ENCODE measurements around the gene CDCP1.

The CDCP1 gene

DNA sequence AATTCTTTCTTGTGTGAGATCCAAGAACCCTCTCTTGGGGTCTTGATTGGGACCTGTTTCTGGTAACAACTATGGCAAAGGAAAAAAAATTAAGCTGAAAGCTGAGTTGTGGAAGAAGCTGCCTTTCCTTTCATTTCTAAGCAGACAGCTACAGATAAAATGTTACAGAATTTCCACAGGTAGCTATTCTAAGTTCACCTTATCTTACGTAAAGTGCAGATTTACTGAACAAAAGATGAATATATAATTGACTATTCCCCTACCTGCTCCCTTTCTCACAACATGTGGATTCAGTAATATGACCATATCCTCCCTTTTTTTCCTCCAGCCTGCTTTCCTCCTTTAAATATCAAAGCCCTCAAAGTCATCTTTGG lies 83.5 kb downstream of the CDCP1 start:
- in situ Hi-C loops (cut with MboI; ENCODE audit: low sequenced_read_pairs, unreplicated experiment) = no loop called here
- TF ChIP-seq, protein P1, sequence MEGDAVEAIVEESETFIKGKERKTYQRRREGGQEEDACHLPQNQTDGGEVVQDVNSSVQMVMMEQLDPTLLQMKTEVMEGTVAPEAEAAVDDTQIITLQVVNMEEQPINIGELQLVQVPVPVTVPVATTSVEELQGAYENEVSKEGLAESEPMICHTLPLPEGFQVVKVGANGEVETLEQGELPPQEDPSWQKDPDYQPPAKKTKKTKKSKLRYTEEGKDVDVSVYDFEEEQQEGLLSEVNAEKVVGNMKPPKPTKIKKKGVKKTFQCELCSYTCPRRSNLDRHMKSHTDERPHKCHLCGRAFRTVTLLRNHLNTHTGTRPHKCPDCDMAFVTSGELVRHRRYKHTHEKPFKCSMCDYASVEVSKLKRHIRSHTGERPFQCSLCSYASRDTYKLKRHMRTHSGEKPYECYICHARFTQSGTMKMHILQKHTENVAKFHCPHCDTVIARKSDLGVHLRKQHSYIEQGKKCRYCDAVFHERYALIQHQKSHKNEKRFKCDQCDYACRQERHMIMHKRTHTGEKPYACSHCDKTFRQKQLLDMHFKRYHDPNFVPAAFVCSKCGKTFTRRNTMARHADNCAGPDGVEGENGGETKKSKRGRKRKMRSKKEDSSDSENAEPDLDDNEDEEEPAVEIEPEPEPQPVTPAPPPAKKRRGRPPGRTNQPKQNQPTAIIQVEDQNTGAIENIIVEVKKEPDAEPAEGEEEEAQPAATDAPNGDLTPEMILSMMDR (IDR thresholded peaks at IDR 0.05; ENCODE audit: borderline replicate concordance, control extremely low read depth, extremely low read depth, insufficient read depth, missing control alignments) = no peak
- DNase-seq (ENCODE audit: low spot score) = no peak

DNA sequence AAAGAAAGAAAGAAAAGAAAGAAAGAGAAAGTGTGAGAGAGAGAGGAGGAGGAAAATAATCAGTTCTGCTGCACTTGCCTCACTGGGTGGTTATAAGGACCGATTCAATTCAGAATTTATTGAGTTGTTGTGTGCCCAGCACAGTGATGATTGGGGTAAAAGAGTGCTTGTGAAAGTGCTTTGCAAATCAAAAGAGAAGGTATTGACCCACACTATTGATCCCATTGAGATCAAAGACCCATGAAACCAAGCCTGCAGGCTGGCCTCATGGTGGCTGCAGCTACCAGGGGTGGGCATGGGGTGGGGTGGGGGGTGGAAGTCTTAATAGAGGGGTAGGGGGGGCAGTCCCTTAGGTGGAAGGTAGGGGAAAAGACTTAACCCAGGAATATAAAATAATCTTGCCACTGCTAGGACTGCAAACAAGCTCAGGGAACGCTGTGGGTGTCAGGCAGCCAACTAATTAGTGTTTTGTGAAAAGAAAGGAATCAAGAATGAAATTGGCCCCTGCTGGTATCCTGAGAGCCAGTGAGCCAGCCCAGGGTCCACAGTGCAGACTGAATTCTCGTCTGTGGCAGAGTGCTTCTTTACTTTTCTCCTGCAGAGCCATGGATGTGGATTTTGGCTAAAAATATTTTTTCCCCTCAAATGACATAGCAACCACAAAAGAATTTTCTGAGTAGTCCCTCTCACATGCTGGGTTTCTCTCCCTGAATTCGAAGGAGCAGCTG lies 85.8 kb downstream of the CDCP1 start:
- TF ChIP-seq, protein P1 (IDR thresholded peaks at IDR 0.05; ENCODE audit: borderline replicate concordance, control extremely low read depth, extremely low read depth, insufficient read depth, missing control alignments) = no peak
- in situ Hi-C loops (cut with MboI; ENCODE audit: low sequenced_read_pairs, unreplicated experiment) = no loop called here
- no peak for DNase-seq (ENCODE audit: low spot score)

DNA sequence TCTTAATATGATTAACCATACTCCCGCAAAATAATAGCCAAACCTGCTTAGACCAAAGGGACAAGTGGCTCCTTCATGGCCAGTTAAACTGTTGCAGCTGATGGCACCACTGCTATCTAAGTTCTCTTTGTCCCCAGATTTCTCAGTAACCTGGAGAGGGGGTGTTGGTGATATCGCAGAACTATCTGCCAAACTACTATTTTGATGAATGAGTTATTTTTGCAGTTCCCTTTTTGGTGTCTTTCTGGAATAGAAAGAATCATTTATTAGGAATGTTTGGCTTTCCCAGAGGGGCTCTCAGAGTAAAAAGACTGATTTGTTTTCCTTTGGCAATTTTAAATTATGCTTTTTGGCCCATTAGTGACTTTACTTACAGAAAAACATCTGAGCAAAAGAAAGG lies 87.0 kb downstream of the CDCP1 start:
- TF ChIP-seq, protein P1 (IDR thresholded peaks at IDR 0.05; ENCODE audit: borderline replicate concordance, control extremely low read depth, extremely low read depth, insufficient read depth, missing control alignments) = no peak
- in situ Hi-C loops (cut with MboI; ENCODE audit: low sequenced_read_pairs, unreplicated experiment) = no loop called here
- DNase-seq (ENCODE audit: low spot score) = no peak

DNA sequence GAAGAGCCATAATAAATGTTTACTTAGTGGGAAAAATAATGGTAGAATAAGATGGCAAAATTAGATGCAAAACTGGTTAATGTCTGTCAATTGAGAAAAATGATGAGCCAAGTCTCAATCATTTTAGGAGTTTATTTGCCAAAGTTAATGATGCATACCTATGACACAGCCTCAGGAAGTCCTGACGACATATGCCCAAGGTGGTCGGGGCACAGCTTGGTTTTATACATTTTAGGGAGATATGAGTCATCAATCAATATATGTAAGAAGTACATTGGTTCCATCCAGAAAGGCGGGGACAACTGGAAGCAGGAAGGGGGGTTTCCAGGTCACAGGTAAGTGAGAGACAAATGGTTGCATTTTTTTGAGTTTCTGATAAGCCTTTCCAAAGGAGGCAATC lies 88.6 kb downstream of the CDCP1 start:
- in situ Hi-C loops (cut with MboI; ENCODE audit: low sequenced_read_pairs, unreplicated experiment) = no loop called here
- no peak for DNase-seq (ENCODE audit: low spot score)
- TF ChIP-seq, protein P1 (IDR thresholded peaks at IDR 0.05; ENCODE audit: borderline replicate concordance, control extremely low read depth, extremely low read depth, insufficient read depth, missing control alignments) = no peak

DNA sequence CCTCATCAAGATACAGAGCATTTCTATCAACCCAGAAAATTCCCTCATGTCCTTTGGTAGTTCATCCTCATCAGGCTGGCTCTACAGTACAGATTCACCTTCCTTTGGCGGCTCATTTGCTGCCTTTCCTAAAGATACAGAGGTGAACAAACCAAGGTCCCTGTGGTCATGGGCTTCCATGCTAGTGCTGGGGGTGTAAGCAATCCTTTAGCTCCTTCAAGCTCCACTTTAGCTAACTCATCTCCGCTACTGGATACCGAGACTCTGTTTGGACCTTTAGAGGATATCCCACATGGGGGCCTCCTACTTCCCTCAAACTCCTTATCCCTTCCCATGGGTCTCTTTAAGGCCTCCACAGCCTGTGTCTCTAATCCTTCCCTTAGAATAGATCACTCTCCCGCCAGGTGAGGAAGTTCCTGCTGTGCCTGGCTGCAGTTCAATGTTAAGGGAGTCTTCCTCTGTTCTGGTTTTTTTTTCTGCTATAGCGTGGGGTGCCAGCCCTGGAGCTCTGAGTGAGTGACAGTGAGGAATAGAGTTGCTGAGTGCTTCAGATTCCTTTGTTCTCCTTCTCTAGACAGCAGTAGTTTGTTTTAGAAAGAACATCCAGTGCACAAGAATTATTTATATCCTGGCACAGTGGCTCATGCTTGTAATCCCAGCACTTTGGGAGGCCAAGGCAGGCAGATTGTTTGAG lies 89.4 kb downstream of the CDCP1 start:
- in situ Hi-C loops (cut with MboI; ENCODE audit: low sequenced_read_pairs, unreplicated experiment) = no loop called here
- no peak for DNase-seq (ENCODE audit: low spot score)
- TF ChIP-seq, protein P1 (IDR thresholded peaks at IDR 0.05; ENCODE audit: borderline replicate concordance, control extremely low read depth, extremely low read depth, insufficient read depth, missing control alignments) = no peak

DNA sequence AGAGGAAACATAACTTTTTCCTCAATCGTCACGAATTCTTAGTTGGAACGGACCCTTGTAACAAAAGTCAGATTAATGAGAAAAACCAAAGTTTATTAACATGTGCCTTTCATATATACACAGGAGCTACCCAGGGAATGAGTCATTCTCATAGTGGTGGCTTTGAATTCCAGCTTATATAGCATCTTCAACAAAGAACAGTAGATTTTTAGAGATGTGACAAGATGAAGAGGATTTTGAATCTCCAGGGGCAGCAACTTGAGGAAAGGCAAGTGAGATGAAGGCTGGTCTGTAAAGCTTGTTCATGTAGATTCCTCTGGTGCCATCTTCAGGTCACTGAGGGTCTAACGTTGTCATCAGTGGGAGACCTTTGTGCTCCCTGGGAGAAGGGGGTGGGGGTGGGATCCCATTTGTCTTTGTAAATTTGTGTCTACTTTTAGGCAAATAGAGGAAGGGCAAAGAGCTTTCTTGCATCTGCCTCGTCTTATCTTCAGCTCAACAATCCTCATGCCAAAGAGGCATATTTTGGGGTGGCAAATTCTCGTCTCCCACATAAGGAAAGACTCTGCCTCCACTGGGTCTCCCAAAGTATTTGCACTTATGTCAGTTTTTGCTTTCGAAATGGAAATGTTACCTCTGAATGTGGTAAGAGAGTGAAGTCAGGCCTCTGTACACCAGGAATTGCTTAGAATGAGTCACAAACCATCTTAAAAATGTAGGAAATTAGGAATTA lies 90.6 kb downstream of the CDCP1 start:
- no peak for DNase-seq (ENCODE audit: low spot score)
- TF ChIP-seq, protein P1 (IDR thresholded peaks at IDR 0.05; ENCODE audit: borderline replicate concordance, control extremely low read depth, extremely low read depth, insufficient read depth, missing control alignments) = no peak
- in situ Hi-C loops (cut with MboI; ENCODE audit: low sequenced_read_pairs, unreplicated experiment) = no loop called here
